Hepatocyte (in vitro differentiated cells): ENCODE data around the gene SSH3. TPM values are rescaled to one million over a fixed set of nuclear protein-coding genes. Genes with fewer than 3 reads are reported as not detected.

Source experiments
- DNase-seq: peaks from one replicate; pipeline ENCODE4 v3.0.0-alpha.2; 2016; ENCODE audit warnings: low spot score
- H2AFZ ChIP-seq: fragments of 200-600 bp; sonication (generic); 2 replicates; pipeline ENCODE4 v1.6.0; 2016; ENCODE audit warnings: antibody characterized with exemption, mild to moderate bottlenecking
- H3K27ac ChIP-seq: fragments of 200-600 bp; sonication (generic); 2 replicates; pipeline ENCODE4 v1.5.1; 2016; ENCODE audit warnings: mild to moderate bottlenecking
- H3K27me3 ChIP-seq: fragments of 200-600 bp; sonication (generic); 2 replicates; pipeline ENCODE4 v1.6.1; 2016
- H3K36me3 ChIP-seq: fragments of 200-600 bp; sonication (generic); replicated peaks from 2 replicates; pipeline ENCODE4 v1.5.1; 2016; ENCODE audit warnings: low read depth; ENCODE audit not compliant: insufficient read depth
- H3K4me1 ChIP-seq: fragments of 200-600 bp; sonication (generic); 2 replicates; pipeline ENCODE4 v1.5.1; 2016; ENCODE audit warnings: mild to moderate bottlenecking, moderate library complexity; ENCODE audit not compliant: insufficient read depth
- H3K4me2 ChIP-seq: fragments of 200-600 bp; sonication (generic); 2 replicates; pipeline ENCODE4 v1.6.0; 2016
- H3K4me3 ChIP-seq: fragments of 200-600 bp; sonication (generic); 2 replicates; pipeline ENCODE4 v1.5.1; 2016; ENCODE audit warnings: mild to moderate bottlenecking
- H3K79me2 ChIP-seq: fragments of 200-600 bp; sonication (generic); 2 replicates; pipeline ENCODE4 v1.6.0; 2017; ENCODE audit warnings: mild to moderate bottlenecking
- H3K9me2 ChIP-seq: fragments of 200-600 bp; sonication (generic); replicated peaks from 2 replicates; pipeline ENCODE4 v1.6.0; 2017; ENCODE audit warnings: mild to moderate bottlenecking; ENCODE audit not compliant: insufficient read depth
- H3K9me3 ChIP-seq: fragments of 200-600 bp; sonication (generic); 2 replicates; pipeline ENCODE4 v1.5.1; 2016; ENCODE audit warnings: low read depth, mild to moderate bottlenecking
- H4K20me1 ChIP-seq: fragments of 200-600 bp; sonication (generic); 2 replicates; pipeline ENCODE4 v1.6.0; 2016; ENCODE audit warnings: mild to moderate bottlenecking; ENCODE audit not compliant: insufficient read depth, poor library complexity, severe bottlenecking
- EZH2 ChIP-seq: fragments of 200-600 bp; sonication (generic); IDR thresholded peaks from 2 replicates; pipeline ENCODE4 v1.6.1; 2016; ENCODE audit warnings: antibody characterized with exemption, mild to moderate bottlenecking, borderline replicate concordance
- EZH2phosphoT487 ChIP-seq: fragments of 200-600 bp; sonication (generic); IDR thresholded peaks from one replicate; pipeline ENCODE4 v1.6.1; 2018; ENCODE audit warnings: antibody characterized with exemption, mild to moderate bottlenecking, low read depth, moderate library complexity; ENCODE audit not compliant: unreplicated experiment, severe bottlenecking
- WGBS: methylation state at CpG from one replicate; pipeline ENCODE4 v1.1.6; 2016; ENCODE audit warnings: low lambda C conversion rate; ENCODE audit errors: missing lambda C conversion rate; 5-methylcytosine and 5-hydroxymethylcytosine counted together
- polyA plus RNA-seq: library from polyadenylated mRNA; unstranded; fragments of >200 nt; fragmentation: Nextera tagmentation; extraction: Ambion mirVana; gene quantifications from 2 replicates; pipeline ENCODE4 v1.2.1, GENCODE V29; 2016
- total RNA-seq: library from RNA; depleted of rRNA; stranded (reverse); fragments of >200 nt; gene quantifications from 2 replicates; pipeline ENCODE4 v1.2.3, GENCODE V29; 2014
- TF ChIP-seq, protein P1 (sequence below): fragments of 200-600 bp; sonication (generic); IDR thresholded peaks from 2 replicates; pipeline ENCODE4 v1.5.1; 2016; ENCODE audit warnings: antibody characterized with exemption, mild to moderate bottlenecking; ENCODE audit not compliant: poor library complexity

Gene SSH3
- total and polyA plus RNA-seq, 2 experiments from 2014 or later, result 29.7 to 49.5 TPM

DNA sequence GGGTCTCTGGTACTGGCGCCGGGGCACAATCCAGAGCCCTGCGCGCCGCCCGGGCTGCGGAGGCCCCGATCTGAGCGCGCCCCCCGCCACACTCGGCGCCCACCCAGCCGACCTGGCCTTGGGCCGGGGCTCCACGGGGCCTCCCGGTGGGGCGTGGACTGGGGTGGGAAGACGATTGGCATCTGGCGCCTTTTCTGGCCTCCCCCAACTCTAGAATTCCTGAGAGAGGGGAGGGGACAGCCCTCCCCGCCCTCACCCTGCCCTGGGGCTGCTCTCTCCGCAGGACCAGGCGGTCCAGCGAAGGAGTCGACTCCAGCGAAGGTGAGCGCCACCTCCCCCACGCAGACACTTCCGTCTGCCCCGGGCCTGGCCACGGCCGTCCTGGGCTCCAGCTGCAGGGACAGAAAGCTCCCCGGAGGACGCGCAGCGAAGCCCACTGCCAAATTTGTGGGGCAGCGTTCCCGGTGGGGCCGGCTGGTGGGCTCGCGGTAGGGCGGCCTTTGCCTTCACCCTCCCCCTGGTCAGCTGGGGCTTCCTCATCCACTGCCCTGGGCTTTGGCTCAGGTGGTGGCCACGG is 593 bp downstream of the SSH3 start:
- TF ChIP-seq, protein P1, sequence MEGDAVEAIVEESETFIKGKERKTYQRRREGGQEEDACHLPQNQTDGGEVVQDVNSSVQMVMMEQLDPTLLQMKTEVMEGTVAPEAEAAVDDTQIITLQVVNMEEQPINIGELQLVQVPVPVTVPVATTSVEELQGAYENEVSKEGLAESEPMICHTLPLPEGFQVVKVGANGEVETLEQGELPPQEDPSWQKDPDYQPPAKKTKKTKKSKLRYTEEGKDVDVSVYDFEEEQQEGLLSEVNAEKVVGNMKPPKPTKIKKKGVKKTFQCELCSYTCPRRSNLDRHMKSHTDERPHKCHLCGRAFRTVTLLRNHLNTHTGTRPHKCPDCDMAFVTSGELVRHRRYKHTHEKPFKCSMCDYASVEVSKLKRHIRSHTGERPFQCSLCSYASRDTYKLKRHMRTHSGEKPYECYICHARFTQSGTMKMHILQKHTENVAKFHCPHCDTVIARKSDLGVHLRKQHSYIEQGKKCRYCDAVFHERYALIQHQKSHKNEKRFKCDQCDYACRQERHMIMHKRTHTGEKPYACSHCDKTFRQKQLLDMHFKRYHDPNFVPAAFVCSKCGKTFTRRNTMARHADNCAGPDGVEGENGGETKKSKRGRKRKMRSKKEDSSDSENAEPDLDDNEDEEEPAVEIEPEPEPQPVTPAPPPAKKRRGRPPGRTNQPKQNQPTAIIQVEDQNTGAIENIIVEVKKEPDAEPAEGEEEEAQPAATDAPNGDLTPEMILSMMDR, result no peak
- no peak for TF ChIP-seq EZH2
- no peak for TF ChIP-seq EZH2phosphoT487
- Histone ChIP-seq H3K9me2 (no peaks in the 10 kb centered on the region), H3K79me2 (peaks cover 15% of the 10 kb centered on the region), H3K4me2 (peak overlapping the region; percentile 100), H3K27ac (peak overlapping the region; percentile 92), H2AFZ (peak overlapping the region; percentile 89), H3K27me3 (no peaks in the 10 kb centered on the region), H3K9me3 (no peaks in the 10 kb centered on the region), H3K4me3 (peak overlapping the region; percentile 90), H3K4me1 (peaks cover 23% of the 10 kb centered on the region), H3K36me3 (no peaks in the 10 kb centered on the region), H4K20me1 (no peaks in the 10 kb centered on the region)
- WGBS, result 3% methylated on average over 22 of the region's 43 CpGs
- peak; percentile 63 for DNase-seq

DNA sequence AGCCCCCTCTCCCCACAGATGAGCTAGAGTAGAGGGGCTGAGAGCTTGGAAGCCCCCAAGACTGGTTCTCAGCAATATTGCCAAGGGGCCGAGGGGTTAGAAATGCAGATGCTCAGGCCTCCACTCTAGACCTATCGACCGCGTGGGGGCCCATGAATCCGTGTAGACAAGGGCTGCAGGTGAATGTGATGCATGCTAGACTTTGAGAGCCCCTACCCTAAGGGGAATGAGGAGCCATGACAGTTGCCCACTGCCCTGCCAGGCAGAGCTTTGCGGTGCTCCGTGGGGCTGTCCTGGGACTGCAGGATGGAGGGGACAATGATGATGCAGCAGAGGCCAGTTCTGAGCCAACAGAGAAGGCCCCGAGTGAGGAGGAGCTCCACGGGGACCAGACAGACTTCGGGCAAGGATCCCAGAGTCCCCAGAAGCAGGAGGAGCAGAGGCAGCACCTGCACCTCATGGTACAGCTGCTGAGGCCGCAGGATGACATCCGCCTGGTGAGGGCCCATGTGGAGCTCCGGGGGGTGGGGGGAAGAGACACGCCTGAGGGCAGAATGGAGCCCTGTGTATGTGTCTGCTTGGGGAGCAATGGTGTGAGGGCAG is 1.3 kb downstream of the SSH3 start:
- H3K4me1 ChIP-seq, result peaks cover 23% of the 10 kb centered on the region
- H2AFZ ChIP-seq, result no peak overlapping the region
- H3K9me2 ChIP-seq, result no peaks in the 10 kb centered on the region
- TF ChIP-seq EZH2 (no peak), EZH2phosphoT487 (no peak)
- TF ChIP-seq, protein P1, result no peak
- H3K79me2 ChIP-seq, result peaks cover 15% of the 10 kb centered on the region
- 81% methylated on average over 14 of the region's 14 CpGs for WGBS
- peak overlapping the region; percentile 100 for H3K4me2 ChIP-seq
- H3K9me3 ChIP-seq, result no peaks in the 10 kb centered on the region
- no peaks in the 10 kb centered on the region for H3K36me3 ChIP-seq
- DNase-seq, result peak; percentile 5
- peak overlapping the region; percentile 92 for H3K27ac ChIP-seq
- no peak overlapping the region for H3K4me3 ChIP-seq
- no peaks in the 10 kb centered on the region for H3K27me3 ChIP-seq
- no peaks in the 10 kb centered on the region for H4K20me1 ChIP-seq

DNA sequence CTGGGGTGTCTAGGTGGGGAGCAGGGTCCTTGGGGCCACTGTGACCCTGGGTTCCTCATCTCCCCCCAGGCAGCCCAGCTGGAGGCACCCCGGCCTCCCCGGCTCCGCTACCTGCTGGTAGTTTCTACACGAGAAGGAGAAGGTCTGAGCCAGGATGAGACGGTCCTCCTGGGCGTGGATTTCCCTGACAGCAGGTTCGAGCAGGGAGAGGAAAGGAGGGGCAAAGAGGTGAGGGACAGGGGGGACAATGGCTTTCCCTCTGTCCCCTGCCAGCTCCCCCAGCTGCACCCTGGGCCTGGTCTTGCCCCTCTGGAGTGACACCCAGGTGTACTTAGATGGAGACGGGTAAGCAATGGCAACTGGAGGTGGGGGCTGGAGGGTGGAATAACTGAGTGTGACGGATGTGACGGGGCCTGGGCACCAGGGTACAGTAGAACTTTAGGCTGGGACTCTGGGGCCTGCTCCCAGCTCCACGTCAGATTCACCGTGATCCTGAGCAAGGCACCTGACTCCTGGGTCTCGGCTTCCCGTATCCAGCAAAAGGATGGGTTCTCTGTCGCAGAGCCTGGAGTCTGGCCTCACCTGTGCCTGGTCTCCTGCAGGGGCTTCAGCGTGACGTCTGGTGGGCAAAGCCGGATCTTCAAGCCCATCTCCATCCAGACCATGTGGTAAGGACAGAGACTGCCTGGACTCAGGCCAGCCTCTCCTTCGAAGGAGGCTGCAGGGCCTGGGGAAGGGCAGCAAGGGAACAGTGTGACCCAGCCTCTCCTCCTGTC is 3.6 kb downstream of the SSH3 start:
- WGBS, result 95% methylated on average over 19 of the region's 19 CpGs
- no peak overlapping the region for H2AFZ ChIP-seq
- no peak for DNase-seq

More for the DNA sequence above, 3.6 kb downstream of the SSH3 start:
- H3K4me1 ChIP-seq, result peaks cover 22% of the 10 kb centered on the region
- H3K36me3 ChIP-seq, result no peaks in the 10 kb centered on the region
- no peak overlapping the region for H3K4me2 ChIP-seq
- no peaks in the 10 kb centered on the region for H3K9me2 ChIP-seq
- H4K20me1 ChIP-seq, result no peaks in the 10 kb centered on the region
- H3K27me3 ChIP-seq, result no peaks in the 10 kb centered on the region
- TF ChIP-seq, protein P1, result no peak
- TF ChIP-seq EZH2, result no peak
- no peak for TF ChIP-seq EZH2phosphoT487
- no peaks in the 10 kb centered on the region for H3K9me3 ChIP-seq
- no peak overlapping the region for H3K27ac ChIP-seq
- H3K79me2 ChIP-seq, result peaks cover 15% of the 10 kb centered on the region
- no peak overlapping the region for H3K4me3 ChIP-seq
